Transverse colon (tissue), 4 donors: ENCODE measurements around the gene TNNT2. TPM values are rescaled to one million over a fixed set of nuclear protein-coding genes. Genes with fewer than 3 reads are reported as not detected.

Experiments used
- DNase-seq: peaks from one replicate; pipeline ENCODE4 v3.0.0-alpha.2; 2019
- H3K27ac ChIP-seq, 4 donors: fragments of 200-600 bp; sonication (generic); 2 replicates each; pipeline ENCODE4 v1.5.1; 2016 to 2018; ENCODE audit warnings: inconsistent platforms in 4 of 4
- H3K27me3 ChIP-seq: fragments of 200-600 bp; sonication (generic); 2 replicates; pipeline ENCODE4 v1.5.1; 2017; ENCODE audit warnings: inconsistent platforms
- H3K36me3 ChIP-seq, 4 donors: fragments of 200-600 bp; sonication (generic); 2 replicates each; pipeline ENCODE4 v1.5.1; 2017 to 2019; ENCODE audit warnings: inconsistent platforms in 4 of 4
- H3K4me1 ChIP-seq, 4 donors: fragments of 200-600 bp; sonication (generic); 2 replicates each; pipeline ENCODE4 v1.5.1; 2017 to 2020; ENCODE audit warnings: inconsistent platforms in 4 of 4
- H3K4me3 ChIP-seq, 4 donors: fragments of 200-600 bp; sonication (generic); 1 replicate in 1 of 4; 2 replicates in 3 of 4; pipeline versions ENCODE4 v1.5.1 to v1.6.1; 2017 to 2019; ENCODE audit warnings: inconsistent platforms in 4 of 4
- H3K9me3 ChIP-seq, 2 donors: fragments of 200-600 bp; sonication (generic); 2 replicates each; pipeline ENCODE4 v1.5.1; 2017 to 2019; ENCODE audit warnings: inconsistent platforms in 2 of 2
- EP300 ChIP-seq: sonication (generic); formaldehyde crosslinking; IDR thresholded peaks from one replicate; pipeline ENCODE4 v1.6.1; 2017; ENCODE audit warnings: antibody characterized with exemption, low read depth
- POLR2A ChIP-seq: fragments of 450-650 bp; IDR thresholded peaks from one replicate; pipeline ENCODE4 v1.6.1; 2016; ENCODE audit warnings: antibody characterized with exemption, mild to moderate bottlenecking, moderate library complexity
- POLR2AphosphoS5 ChIP-seq, 3 donors: sonication (generic); formaldehyde crosslinking; IDR thresholded peaks; one replicate each; pipeline ENCODE4 v1.6.1; 2016; ENCODE audit warnings: antibody characterized with exemption in 3 of 3
- WGBS, 2 donors: methylation state at CpG; one replicate each; pipeline ENCODE4 v1.1.5; 2018; ENCODE audit warnings: low coverage in 1 of 2; 5-methylcytosine and 5-hydroxymethylcytosine counted together
- in situ Hi-C, 4 donors: fragments of 200-750 bp; cut with MboI; loops; one replicate each; pipeline versions ENCODE4 v1.15.0 to v1.15.1; 2017; ENCODE audit warnings: low sequenced_read_pairs in 3 of 4, low pct_ligation_motif_present in 1 of 4, low pct_unique_long_range_greater_than_20kb in 1 of 4
- intact Hi-C: fragments of 100-400 bp; cut with DNase I; formaldehyde crosslinking; loops from one replicate; pipeline ENCODE4 v1.15.1; 2023; ENCODE audit warnings: low total_unique reads
- total RNA-seq, 4 donors: library from RNA; depleted of rRNA; stranded (reverse); fragments of >200 nt; gene quantifications; one replicate each; pipeline ENCODE4 v1.1.0, GENCODE V29; 2016
- TF ChIP-seq, protein P1 (sequence below), 5 experiments: fragments of 200-600 bp in 3 of 5; fragments of 450-650 bp in 2 of 5; sonication (generic) in 3 of 5; IDR thresholded peaks; 1 replicate in 2 of 5; 2 replicates in 3 of 5; pipeline ENCODE4 v1.5.1; 2016 to 2017; ENCODE audit warnings: antibody characterized with exemption in 5 of 5, inconsistent platforms in 3 of 5, mild to moderate bottlenecking in 2 of 5, moderate library complexity in 1 of 5

TNNT2 gene
- total RNA-seq, 4 donors from 2014 or later, result 0.14 to 0.95 TPM; not detected in 2

DNA sequence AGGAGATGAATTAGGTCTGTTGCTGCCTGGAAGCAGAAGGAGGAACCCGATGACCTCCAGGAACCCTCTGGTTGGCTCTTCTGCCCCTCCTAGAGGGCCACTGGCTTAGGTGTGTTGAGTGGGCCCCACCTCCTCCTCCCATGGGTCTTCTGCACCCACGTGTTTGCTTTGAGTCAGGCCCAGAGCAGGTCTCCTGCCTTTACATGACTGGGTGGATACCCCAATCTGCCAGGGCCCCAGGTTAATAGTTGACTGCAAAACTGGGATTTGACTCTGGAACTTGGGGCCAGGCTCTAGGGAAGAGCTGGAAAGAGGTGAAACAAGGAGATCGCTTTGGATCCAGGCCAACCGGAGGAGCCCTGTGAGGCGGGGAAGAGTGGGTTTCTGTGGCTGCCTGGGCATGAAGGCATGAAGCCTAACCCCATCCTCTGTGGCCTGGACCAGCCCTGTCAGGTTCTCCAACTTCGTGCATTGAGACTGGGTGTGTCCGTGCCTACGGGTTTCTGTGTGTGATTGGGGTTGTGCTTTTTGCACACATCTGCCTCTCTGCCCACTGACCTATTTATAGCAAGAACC lies 29.4 kb upstream of the TNNT2 start:
- no peak for TF ChIP-seq POLR2A
- no peak for TF ChIP-seq EP300
- no peak for TF ChIP-seq POLR2AphosphoS5 (IDR thresholded peaks at IDR 0.05)
- TF ChIP-seq, protein P1, sequence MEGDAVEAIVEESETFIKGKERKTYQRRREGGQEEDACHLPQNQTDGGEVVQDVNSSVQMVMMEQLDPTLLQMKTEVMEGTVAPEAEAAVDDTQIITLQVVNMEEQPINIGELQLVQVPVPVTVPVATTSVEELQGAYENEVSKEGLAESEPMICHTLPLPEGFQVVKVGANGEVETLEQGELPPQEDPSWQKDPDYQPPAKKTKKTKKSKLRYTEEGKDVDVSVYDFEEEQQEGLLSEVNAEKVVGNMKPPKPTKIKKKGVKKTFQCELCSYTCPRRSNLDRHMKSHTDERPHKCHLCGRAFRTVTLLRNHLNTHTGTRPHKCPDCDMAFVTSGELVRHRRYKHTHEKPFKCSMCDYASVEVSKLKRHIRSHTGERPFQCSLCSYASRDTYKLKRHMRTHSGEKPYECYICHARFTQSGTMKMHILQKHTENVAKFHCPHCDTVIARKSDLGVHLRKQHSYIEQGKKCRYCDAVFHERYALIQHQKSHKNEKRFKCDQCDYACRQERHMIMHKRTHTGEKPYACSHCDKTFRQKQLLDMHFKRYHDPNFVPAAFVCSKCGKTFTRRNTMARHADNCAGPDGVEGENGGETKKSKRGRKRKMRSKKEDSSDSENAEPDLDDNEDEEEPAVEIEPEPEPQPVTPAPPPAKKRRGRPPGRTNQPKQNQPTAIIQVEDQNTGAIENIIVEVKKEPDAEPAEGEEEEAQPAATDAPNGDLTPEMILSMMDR (IDR thresholded peaks at IDR 0.05), result no peak
- Histone ChIP-seq H3K4me1 (peaks cover 8 to 42% (median 29%) of the 10 kb centered on the region in 4 donors), H3K27me3 (no peaks in the 10 kb centered on the region), H3K36me3 (no peaks in the 10 kb centered on the region), H3K4me3 (no peak overlapping the region), H3K9me3 (no peaks in the 10 kb centered on the region), H3K27ac (peak overlapping the region; percentile 61 to 82 (median 78))
- WGBS, 2 donors, result 45% methylated on average over 8 of the region's 8 CpGs; no CpG with 5 or more reads in 1 of the 2 donors
- peak; percentile 63 for DNase-seq
- in situ Hi-C loops (no loop called here), intact Hi-C loops (loop anchor here (5.0 kb wide), 1 partner anchor 155 kb away; no protein-coding TSS in a partner anchor)

DNA sequence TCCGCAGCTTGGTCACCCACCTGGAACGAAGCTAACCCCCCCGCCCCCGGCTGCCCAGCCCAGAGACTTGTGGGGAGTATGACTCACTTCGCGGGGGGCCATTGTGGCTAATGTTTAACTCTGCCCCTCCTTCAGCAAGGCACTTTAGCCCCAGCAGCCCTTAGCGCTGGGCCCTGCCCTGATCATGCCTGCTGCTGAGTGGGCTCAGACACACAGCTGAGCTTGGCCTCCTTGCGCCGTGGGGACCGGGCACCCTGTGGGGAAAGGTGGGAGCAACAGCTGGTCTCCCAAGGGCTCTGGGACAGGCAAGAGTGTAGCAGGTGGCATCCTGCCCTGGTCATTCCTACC lies 28.0 kb upstream of the TNNT2 start:
- in situ Hi-C loops, result no loop called here
- 44% methylated on average over 10 of the region's 10 CpGs; no CpG with 5 or more reads in 1 of the 2 donors for WGBS, 2 donors
- peak overlapping the region; percentile 75 to 82 (median 78) for H3K27ac ChIP-seq
- H3K27me3 ChIP-seq, result no peaks in the 10 kb centered on the region
- no peak for TF ChIP-seq EP300
- TF ChIP-seq POLR2AphosphoS5 (IDR thresholded peaks at IDR 0.05), result peak in 2 of 3 donors; percentile 61 to 72
- TF ChIP-seq POLR2A, result peak; percentile 51
- intact Hi-C loops, result loop anchor here (5.0 kb wide), 1 partner anchor 153 kb away; no protein-coding TSS in a partner anchor
- peaks cover 8 to 42% (median 32%) of the 10 kb centered on the region in 4 donors for H3K4me1 ChIP-seq
- H3K36me3 ChIP-seq, result no peaks in the 10 kb centered on the region
- H3K4me3 ChIP-seq, result no peak overlapping the region
- DNase-seq, result peak; percentile 89
- H3K9me3 ChIP-seq, result no peaks in the 10 kb centered on the region

DNA sequence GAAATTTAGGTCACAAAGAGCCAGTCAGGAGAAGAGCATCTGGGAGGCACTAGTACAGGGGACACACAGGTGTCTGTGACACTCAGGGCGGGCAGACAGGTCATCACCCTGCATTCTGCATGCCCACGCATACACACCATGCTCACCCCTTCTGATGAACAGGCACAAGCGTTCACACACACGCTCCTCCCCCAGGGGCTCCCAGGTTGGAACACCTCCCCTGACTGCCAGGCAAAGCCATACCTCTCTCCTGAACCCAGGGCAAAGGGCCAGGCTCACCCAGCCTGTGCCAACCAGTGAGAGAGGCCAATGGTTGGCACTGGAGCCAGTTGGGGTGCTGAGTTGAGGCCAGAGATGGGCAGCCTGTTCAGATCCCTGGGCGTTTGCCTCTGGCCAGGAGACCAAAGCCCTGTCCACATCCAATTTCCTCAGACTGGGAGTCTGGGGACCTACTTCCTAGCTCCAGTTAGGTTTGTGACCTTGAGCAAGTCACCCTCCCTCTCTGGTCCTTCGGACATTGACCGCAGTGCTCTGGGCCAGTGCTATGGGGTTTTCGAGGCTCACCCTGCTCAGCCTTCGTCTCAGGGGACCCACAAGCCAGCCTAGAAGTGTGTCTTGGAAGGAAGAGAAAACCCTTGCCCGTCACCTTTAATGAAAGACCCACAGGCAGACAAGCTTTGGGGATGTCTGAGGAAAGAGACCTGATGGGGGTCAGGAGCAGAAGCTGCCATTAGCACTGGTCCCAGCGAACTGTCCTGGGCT lies 27.4 kb upstream of the TNNT2 start:
- H3K36me3 ChIP-seq, result no peaks in the 10 kb centered on the region
- intact Hi-C loops, result loop anchor here (5.0 kb wide), 1 partner anchor 153 kb away; no protein-coding TSS in a partner anchor
- H3K9me3 ChIP-seq, result no peaks in the 10 kb centered on the region
- H3K4me3 ChIP-seq, result no peak overlapping the region
- H3K27me3 ChIP-seq, result peaks cover 5% of the 10 kb centered on the region
- peaks cover 8 to 48% (median 37%) of the 10 kb centered on the region in 4 donors for H3K4me1 ChIP-seq
- DNase-seq, result peak; percentile 48
- WGBS, 2 donors, result 63% methylated on average over 11 of the region's 11 CpGs; no CpG with 5 or more reads in 1 of the 2 donors
- in situ Hi-C loops, result no loop called here
- TF ChIP-seq, protein P1 (IDR thresholded peaks at IDR 0.05), result no peak
- TF ChIP-seq POLR2AphosphoS5 (IDR thresholded peaks at IDR 0.05) (no peak), POLR2A (no peak), EP300 (no peak)
- peak overlapping the region; percentile 75 to 82 (median 78) for H3K27ac ChIP-seq

DNA sequence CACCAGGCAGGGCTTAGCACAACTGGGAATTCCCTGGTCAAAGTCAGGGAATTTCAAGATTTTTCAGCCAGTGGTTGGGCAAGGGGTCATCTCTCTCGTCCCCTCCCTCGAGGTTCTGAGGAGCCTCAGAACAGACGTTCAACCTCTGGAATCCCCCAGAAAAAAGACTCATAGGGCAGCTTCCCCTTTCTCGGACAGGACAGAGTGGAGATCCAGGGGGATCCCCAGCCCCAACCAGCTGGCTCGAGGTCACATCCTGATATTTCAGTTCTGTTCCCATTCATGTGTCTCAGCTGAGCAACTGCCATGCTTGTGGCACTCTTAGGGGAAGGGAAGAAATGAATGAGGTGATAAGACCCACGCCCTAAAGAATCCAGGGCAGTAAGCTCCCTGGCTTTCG lies 26.6 kb upstream of the TNNT2 start:
- 20 to 55% methylated on average over 2 to 7 of the region's 7 CpGs for WGBS, 2 donors
- H3K27ac ChIP-seq, result peak overlapping the region; percentile 75 to 82 (median 78)

More for the DNA sequence above, 26.6 kb upstream of the TNNT2 start:
- Histone ChIP-seq H3K4me3 (no peak overlapping the region), H3K36me3 (no peaks in the 10 kb centered on the region), H3K4me1 (peaks cover 8 to 54% (median 44%) of the 10 kb centered on the region in 4 donors), H3K27me3 (peaks cover 14% of the 10 kb centered on the region), H3K9me3 (no peaks in the 10 kb centered on the region)
- TF ChIP-seq, protein P1 (IDR thresholded peaks at IDR 0.05), result peak in 2 of 5 experiments; percentile 15 to 19
- no peak for TF ChIP-seq EP300
- intact Hi-C loops (no loop called here), in situ Hi-C loops (no loop called here)
- DNase-seq, result no peak
